K562 (cell line): ENCODE data around the gene CRHR1. TPM values are rescaled to one million over a fixed set of nuclear protein-coding genes. Genes with fewer than 3 reads are reported as not detected.

Experiments
- CBX1 ChIP-seq: sonication (generic); IDR thresholded peaks from 2 replicates; pipeline ENCODE4 v1.6.1; 2016; ENCODE audit warnings: antibody characterized with exemption, low read depth, mild to moderate bottlenecking
- ETV5 ChIP-seq: sonication (generic); formaldehyde crosslinking; IDR thresholded peaks from 2 replicates; pipeline ENCODE4 v1.4.0; 2020; ENCODE audit warnings: low read depth, mild to moderate bottlenecking, missing genetic modification reagents
- FOXK1 ChIP-seq: sonication (generic); formaldehyde crosslinking; IDR thresholded peaks from 2 replicates; pipeline ENCODE4 v1.8.0; 2022; ENCODE audit warnings: missing genetic modification reagents, mild to moderate bottlenecking, borderline replicate concordance
- KAT7 ChIP-seq: sonication (generic); formaldehyde crosslinking; IDR thresholded peaks from 2 replicates; pipeline ENCODE4 v1.8.0; 2022; ENCODE audit warnings: missing genetic modification reagents, mild to moderate bottlenecking, borderline replicate concordance
- KLF6 ChIP-seq: fragments of 250-450 bp; sonication (Bioruptor Pico); IDR thresholded peaks from 2 replicates; pipeline ENCODE4 v1.4.0; 2020; ENCODE audit warnings: mild to moderate bottlenecking, moderate library complexity, borderline replicate concordance
- MEF2D ChIP-seq: conservative IDR thresholded peaks from 2 replicates; pipeline ENCODE4 v1.6.1; 2016; ENCODE audit warnings: low read depth, missing genetic modification characterization, missing compliant biosample characterization
- MTA3 ChIP-seq: fragments of 450-650 bp; formaldehyde crosslinking; IDR thresholded peaks from 2 replicates; pipeline ENCODE4 v1.6.1; 2017; ENCODE audit warnings: mild to moderate bottlenecking, borderline replicate concordance
- NFIC ChIP-seq: fragments of 450-650 bp; IDR thresholded peaks from 2 replicates; pipeline ENCODE4 v1.6.1; 2017; ENCODE audit warnings: mild to moderate bottlenecking, inconsistent platforms
- TAF1 ChIP-seq: IDR thresholded peaks from 2 replicates; pipeline ENCODE4 v1.6.1; 2011; ENCODE audit warnings: mild to moderate bottlenecking, low read length, moderate library complexity; ENCODE audit not compliant: insufficient read depth, control insufficient read depth, severe bottlenecking; ENCODE audit errors: extremely low read depth
- YY1 ChIP-seq, 3 experiments: IDR thresholded peaks; 2 replicates each; pipeline ENCODE4 v1.6.1; 2011; ENCODE audit warnings: low read length in 2 of 3, mild to moderate bottlenecking in 2 of 3, moderate library complexity in 2 of 3, borderline replicate concordance in 1 of 3, control low read depth in 1 of 3, low read depth in 1 of 3; ENCODE audit not compliant: insufficient read depth in 3 of 3, insufficient replicate concordance in 2 of 3, control insufficient read depth in 1 of 3, insufficient read length in 1 of 3; ENCODE audit errors: extremely low read depth in 1 of 3
- ZNF140 ChIP-seq: fragments of 250-450 bp; sonication (Bioruptor Pico); IDR thresholded peaks from 2 replicates; pipeline ENCODE4 v1.8.0; 2021; ENCODE audit warnings: moderate library complexity, mild to moderate bottlenecking, inconsistent platforms
- ZNF165 ChIP-seq: fragments of 250-450 bp; sonication (Bioruptor Pico); IDR thresholded peaks from 2 replicates; pipeline ENCODE4 v1.4.0; 2020; ENCODE audit warnings: borderline replicate concordance
- polyA plus RNA-seq, 8 experiments: library from polyadenylated mRNA; depleted of rRNA in 4 of 8; stranded (reverse) in 5 of 8; unstranded in 3 of 8; fragments of >200 nt; fragmentation: Nextera tagmentation in 2 of 8; fragmentation: Illumina TruSeq in 1 of 8; extraction: Ambion mirVana in 2 of 8; extraction: Trizol in 1 of 8; gene quantifications; 2 replicates each; pipeline versions ENCODE4 v1.2.1 to v1.2.3, GENCODE V29; 2011 to 2014; ENCODE audit warnings: inconsistent platforms in 1 of 8, missing spikeins in 1 of 8
- total RNA-seq, 7 experiments: library from RNA; depleted of rRNA in 6 of 7; stranded (reverse); fragments of >200 nt in 6 of 7; fragmentation: Illumina TruSeq in 2 of 7; extraction: Trizol in 2 of 7; gene quantifications; 2 replicates each; pipeline versions ENCODE4 v1.2.1 to v1.2.3, GENCODE V29; 2011 to 2021; ENCODE audit warnings: low replicate concordance in 1 of 7
- TF ChIP-seq, protein P1 (sequence below): sonication (generic); formaldehyde crosslinking; IDR thresholded peaks from 2 replicates; pipeline ENCODE4 v1.8.0; 2023; ENCODE audit warnings: missing genetic modification reagents, mild to moderate bottlenecking, borderline replicate concordance
- TF ChIP-seq, protein P2 (sequence below): fragments of 450-650 bp; formaldehyde crosslinking; IDR thresholded peaks from 2 replicates; pipeline ENCODE4 v1.4.0; 2022; ENCODE audit warnings: missing genetic modification characterization
- TF ChIP-seq, protein P3 (sequence below): fragments of 450-650 bp; formaldehyde crosslinking; IDR thresholded peaks from 2 replicates; pipeline ENCODE4 v1.4.0; 2020; ENCODE audit warnings: mild to moderate bottlenecking, moderate library complexity
- TF ChIP-seq, protein P4 (sequence below): IDR thresholded peaks from 2 replicates; pipeline ENCODE4 v1.6.1; 2012; ENCODE audit warnings: low read depth, low read length, improper control_type of control experiment, borderline replicate concordance

CRHR1 gene
- total and polyA plus RNA-seq, 9 of the 15 experiments (the other 6 are each of a cell fraction or from before 2014, with no cell fraction given) = 0.05 TPM; not detected in 8

DNA sequence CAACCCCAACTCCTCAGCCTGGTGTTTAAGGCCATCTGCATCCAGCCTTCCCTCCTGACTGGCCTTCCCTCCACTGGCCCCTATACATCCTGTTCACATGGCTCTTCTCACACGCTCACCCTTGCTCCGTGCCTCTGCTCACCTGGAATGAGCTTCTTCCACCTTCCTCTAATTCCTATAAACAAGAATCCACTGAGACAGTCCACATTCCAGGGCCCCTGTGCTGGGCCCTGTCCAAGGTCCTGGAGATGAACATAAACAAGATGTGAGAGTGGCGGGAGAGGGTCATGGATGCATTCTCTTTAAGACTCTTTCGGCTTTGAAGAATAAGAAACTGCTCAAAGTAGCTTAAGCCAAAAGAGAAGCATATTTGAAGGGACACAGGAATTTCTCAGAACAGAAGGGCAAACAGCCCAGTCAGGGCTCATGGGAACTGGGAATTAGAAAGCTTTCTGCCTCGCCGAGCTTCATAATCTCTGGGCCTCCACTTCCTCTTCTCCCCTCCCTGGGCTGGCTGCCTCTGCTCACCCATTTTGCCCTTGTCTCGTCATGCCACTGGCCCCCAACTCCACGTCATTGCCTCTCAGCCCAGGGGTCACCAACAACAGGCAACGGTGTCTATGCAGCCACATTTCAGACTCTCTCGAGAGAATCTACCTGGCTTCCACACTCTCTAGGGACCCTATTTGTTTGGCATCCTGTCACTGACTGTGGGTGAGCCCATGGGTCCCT, 74.0 kb downstream of the CRHR1 start (continued):
- TF ChIP-seq, protein P1, sequence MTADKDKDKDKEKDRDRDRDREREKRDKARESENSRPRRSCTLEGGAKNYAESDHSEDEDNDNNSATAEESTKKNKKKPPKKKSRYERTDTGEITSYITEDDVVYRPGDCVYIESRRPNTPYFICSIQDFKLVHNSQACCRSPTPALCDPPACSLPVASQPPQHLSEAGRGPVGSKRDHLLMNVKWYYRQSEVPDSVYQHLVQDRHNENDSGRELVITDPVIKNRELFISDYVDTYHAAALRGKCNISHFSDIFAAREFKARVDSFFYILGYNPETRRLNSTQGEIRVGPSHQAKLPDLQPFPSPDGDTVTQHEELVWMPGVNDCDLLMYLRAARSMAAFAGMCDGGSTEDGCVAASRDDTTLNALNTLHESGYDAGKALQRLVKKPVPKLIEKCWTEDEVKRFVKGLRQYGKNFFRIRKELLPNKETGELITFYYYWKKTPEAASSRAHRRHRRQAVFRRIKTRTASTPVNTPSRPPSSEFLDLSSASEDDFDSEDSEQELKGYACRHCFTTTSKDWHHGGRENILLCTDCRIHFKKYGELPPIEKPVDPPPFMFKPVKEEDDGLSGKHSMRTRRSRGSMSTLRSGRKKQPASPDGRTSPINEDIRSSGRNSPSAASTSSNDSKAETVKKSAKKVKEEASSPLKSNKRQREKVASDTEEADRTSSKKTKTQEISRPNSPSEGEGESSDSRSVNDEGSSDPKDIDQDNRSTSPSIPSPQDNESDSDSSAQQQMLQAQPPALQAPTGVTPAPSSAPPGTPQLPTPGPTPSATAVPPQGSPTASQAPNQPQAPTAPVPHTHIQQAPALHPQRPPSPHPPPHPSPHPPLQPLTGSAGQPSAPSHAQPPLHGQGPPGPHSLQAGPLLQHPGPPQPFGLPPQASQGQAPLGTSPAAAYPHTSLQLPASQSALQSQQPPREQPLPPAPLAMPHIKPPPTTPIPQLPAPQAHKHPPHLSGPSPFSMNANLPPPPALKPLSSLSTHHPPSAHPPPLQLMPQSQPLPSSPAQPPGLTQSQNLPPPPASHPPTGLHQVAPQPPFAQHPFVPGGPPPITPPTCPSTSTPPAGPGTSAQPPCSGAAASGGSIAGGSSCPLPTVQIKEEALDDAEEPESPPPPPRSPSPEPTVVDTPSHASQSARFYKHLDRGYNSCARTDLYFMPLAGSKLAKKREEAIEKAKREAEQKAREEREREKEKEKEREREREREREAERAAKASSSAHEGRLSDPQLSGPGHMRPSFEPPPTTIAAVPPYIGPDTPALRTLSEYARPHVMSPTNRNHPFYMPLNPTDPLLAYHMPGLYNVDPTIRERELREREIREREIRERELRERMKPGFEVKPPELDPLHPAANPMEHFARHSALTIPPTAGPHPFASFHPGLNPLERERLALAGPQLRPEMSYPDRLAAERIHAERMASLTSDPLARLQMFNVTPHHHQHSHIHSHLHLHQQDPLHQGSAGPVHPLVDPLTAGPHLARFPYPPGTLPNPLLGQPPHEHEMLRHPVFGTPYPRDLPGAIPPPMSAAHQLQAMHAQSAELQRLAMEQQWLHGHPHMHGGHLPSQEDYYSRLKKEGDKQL (CRISPR knock-in tag) = no peak
- TF ChIP-seq ZNF165 (CRISPR knock-in tag) = no peak
- TF ChIP-seq YY1 (IDR thresholded peaks at IDR 0.05; ENCODE audit: borderline replicate concordance in 1 of 3, control insufficient read depth in 1 of 3, extremely low read depth in 1 of 3, insufficient read depth in 3 of 3, insufficient read length in 1 of 3, insufficient replicate concordance in 2 of 3, low read depth in 1 of 3, low read length in 2 of 3) = no peak
- no peak for TF ChIP-seq TAF1
- no peak for TF ChIP-seq KLF6 (CRISPR knock-in tag)
- no peak for TF ChIP-seq MEF2D (tag)
- no peak for TF ChIP-seq ZNF140
- no peak for TF ChIP-seq KAT7 (CRISPR knock-in tag)
- no peak for TF ChIP-seq ETV5 (CRISPR knock-in tag)
- TF ChIP-seq NFIC = no peak
- TF ChIP-seq, protein P2, sequence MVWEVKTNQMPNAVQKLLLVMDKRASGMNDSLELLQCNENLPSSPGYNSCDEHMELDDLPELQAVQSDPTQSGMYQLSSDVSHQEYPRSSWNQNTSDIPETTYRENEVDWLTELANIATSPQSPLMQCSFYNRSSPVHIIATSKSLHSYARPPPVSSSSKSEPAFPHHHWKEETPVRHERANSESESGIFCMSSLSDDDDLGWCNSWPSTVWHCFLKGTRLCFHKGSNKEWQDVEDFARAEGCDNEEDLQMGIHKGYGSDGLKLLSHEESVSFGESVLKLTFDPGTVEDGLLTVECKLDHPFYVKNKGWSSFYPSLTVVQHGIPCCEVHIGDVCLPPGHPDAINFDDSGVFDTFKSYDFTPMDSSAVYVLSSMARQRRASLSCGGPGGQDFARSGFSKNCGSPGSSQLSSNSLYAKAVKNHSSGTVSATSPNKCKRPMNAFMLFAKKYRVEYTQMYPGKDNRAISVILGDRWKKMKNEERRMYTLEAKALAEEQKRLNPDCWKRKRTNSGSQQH (CRISPR knock-in tag) = no peak
- TF ChIP-seq FOXK1 (CRISPR knock-in tag) = 0 out of 2 replicates have a peak, but pooled peaks have one; percentile 38
- no peak for TF ChIP-seq CBX1
- TF ChIP-seq, protein P3, sequence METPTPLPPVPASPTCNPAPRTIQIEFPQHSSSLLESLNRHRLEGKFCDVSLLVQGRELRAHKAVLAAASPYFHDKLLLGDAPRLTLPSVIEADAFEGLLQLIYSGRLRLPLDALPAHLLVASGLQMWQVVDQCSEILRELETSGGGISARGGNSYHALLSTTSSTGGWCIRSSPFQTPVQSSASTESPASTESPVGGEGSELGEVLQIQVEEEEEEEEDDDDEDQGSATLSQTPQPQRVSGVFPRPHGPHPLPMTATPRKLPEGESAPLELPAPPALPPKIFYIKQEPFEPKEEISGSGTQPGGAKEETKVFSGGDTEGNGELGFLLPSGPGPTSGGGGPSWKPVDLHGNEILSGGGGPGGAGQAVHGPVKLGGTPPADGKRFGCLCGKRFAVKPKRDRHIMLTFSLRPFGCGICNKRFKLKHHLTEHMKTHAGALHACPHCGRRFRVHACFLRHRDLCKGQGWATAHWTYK (CRISPR knock-in tag) = no peak
- no peak for TF ChIP-seq MTA3
- TF ChIP-seq, protein P4, sequence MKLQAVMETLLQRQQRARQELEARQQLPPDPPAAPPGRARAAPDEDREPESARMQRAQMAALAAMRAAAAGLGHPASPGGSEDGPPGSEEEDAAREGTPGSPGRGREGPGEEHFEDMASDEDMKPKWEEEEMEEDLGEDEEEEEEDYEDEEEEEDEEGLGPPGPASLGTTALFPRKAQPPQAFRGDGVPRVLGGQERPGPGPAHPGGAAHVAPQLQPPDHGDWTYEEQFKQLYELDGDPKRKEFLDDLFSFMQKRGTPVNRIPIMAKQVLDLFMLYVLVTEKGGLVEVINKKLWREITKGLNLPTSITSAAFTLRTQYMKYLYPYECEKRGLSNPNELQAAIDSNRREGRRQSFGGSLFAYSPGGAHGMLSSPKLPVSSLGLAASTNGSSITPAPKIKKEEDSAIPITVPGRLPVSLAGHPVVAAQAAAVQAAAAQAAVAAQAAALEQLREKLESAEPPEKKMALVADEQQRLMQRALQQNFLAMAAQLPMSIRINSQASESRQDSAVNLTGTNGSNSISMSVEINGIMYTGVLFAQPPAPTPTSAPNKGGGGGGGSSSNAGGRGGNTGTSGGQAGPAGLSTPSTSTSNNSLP = no peak
